ENCODE measurements around the gene EHBP1. TPM values are rescaled to one million over a fixed set of nuclear protein-coding genes. Genes with fewer than 3 reads are reported as not detected.

EHBP1 gene
- total RNA-seq, 1 donor from 2014 or later, result 63.4 TPM

- no peaks in the 10 kb centered on the region for H3K27me3 Mint-ChIP-seq (ENCODE audit: unreplicated experiment)
- H3K27ac Mint-ChIP-seq (ENCODE audit: unreplicated experiment), result no peak overlapping the region
- DNase-seq, result no peak
- no peak overlapping the region for H3K4me3 Mint-ChIP-seq (ENCODE audit: unreplicated experiment)
- H3K9me3 Mint-ChIP-seq (ENCODE audit: unreplicated experiment), result no peaks in the 10 kb centered on the region
- no peaks in the 10 kb centered on the region for H3K4me1 Mint-ChIP-seq (ENCODE audit: low read depth, unreplicated experiment)
- H3K36me3 Mint-ChIP-seq (ENCODE audit: unreplicated experiment), result peaks cover 3% of the 10 kb centered on the region
- TF ChIP-seq CTCF (IDR thresholded peaks at IDR 0.05; ENCODE audit: partially characterized antibody, unreplicated experiment), result no peak
Measured at GRCh38 chr2:62958206-62958605, 252.7 kb downstream of the EHBP1 start.

DNA sequence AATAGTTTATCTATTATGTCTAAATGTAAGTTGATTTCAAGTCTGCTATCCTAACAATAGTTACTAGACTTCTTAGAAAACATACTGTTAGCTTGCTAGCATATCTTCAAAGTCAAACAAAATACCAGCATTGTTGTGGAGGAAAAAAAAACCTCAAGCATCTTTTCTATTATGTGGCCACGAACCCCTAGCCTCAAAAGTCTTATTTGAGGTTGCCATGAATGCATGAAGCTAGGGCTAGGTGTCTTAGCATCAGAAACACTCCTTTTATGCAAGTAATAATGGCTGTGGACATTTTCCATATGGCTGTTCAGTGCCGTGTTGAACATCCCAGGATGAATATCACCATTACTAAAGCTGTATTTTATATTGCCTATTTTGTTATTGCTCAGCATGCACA is 258.5 kb downstream of the EHBP1 start:
- H3K27me3 Mint-ChIP-seq (ENCODE audit: unreplicated experiment), result no peaks in the 10 kb centered on the region
- H3K4me3 Mint-ChIP-seq (ENCODE audit: unreplicated experiment), result no peak overlapping the region
- peaks cover 30% of the 10 kb centered on the region for H3K4me1 Mint-ChIP-seq (ENCODE audit: low read depth, unreplicated experiment)
- H3K9me3 Mint-ChIP-seq (ENCODE audit: unreplicated experiment), result no peaks in the 10 kb centered on the region
- no peak overlapping the region for H3K27ac Mint-ChIP-seq (ENCODE audit: unreplicated experiment)
- no peaks in the 10 kb centered on the region for H3K36me3 Mint-ChIP-seq (ENCODE audit: unreplicated experiment)
- no peak for DNase-seq
- no peak for TF ChIP-seq CTCF (IDR thresholded peaks at IDR 0.05; ENCODE audit: partially characterized antibody, unreplicated experiment)

DNA sequence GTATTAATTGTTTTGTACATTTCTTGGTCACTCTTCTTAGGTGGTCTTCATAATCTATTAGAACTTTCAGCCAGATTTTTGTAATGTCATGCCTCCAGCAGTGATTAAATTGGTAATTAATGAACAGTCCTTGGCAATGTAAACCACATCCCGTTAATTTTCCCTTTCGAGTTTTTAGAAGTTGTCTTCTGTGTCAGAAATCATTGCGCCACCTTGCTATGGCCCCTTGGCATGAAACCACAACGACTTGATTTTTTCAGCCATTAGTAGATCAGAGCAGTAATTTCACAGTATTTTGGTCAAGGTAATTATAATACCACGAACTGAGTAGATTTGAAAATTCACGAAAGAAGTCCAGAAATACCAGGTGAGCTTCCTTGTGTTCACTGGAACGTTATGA is 259.2 kb downstream of the EHBP1 start:
- DNase-seq, result no peak
- H3K4me3 Mint-ChIP-seq (ENCODE audit: unreplicated experiment), result no peak overlapping the region
- peaks cover 30% of the 10 kb centered on the region for H3K4me1 Mint-ChIP-seq (ENCODE audit: low read depth, unreplicated experiment)
- no peaks in the 10 kb centered on the region for H3K27me3 Mint-ChIP-seq (ENCODE audit: unreplicated experiment)
- no peak overlapping the region for H3K27ac Mint-ChIP-seq (ENCODE audit: unreplicated experiment)
- no peak for TF ChIP-seq CTCF (IDR thresholded peaks at IDR 0.05; ENCODE audit: partially characterized antibody, unreplicated experiment)
- H3K9me3 Mint-ChIP-seq (ENCODE audit: unreplicated experiment), result no peaks in the 10 kb centered on the region
- no peaks in the 10 kb centered on the region for H3K36me3 Mint-ChIP-seq (ENCODE audit: unreplicated experiment)

GRCh38 chr2:62966991-62967390 is 261.5 kb downstream of the EHBP1 start:
- Mint-ChIP-seq H3K4me3 (ENCODE audit: unreplicated experiment) (peak overlapping the region; percentile 75), H3K4me1 (ENCODE audit: low read depth, unreplicated experiment) (peaks cover 39% of the 10 kb centered on the region), H3K36me3 (ENCODE audit: unreplicated experiment) (no peaks in the 10 kb centered on the region), H3K27me3 (ENCODE audit: unreplicated experiment) (no peaks in the 10 kb centered on the region), H3K9me3 (ENCODE audit: unreplicated experiment) (no peaks in the 10 kb centered on the region), H3K27ac (ENCODE audit: unreplicated experiment) (peak overlapping the region; percentile 98)
- DNase-seq, result peak; percentile 46
- TF ChIP-seq CTCF (IDR thresholded peaks at IDR 0.05; ENCODE audit: partially characterized antibody, unreplicated experiment), result no peak

GRCh38 chr2:62968168-62968567 is 262.7 kb downstream of the EHBP1 start:
- H3K9me3 Mint-ChIP-seq (ENCODE audit: unreplicated experiment), result no peaks in the 10 kb centered on the region
- H3K27ac Mint-ChIP-seq (ENCODE audit: unreplicated experiment), result no peak overlapping the region

More at GRCh38 chr2:62968168-62968567, 262.7 kb downstream of the EHBP1 start:
- DNase-seq, result no peak
- peaks cover 39% of the 10 kb centered on the region for H3K4me1 Mint-ChIP-seq (ENCODE audit: low read depth, unreplicated experiment)
- H3K36me3 Mint-ChIP-seq (ENCODE audit: unreplicated experiment), result no peaks in the 10 kb centered on the region
- H3K27me3 Mint-ChIP-seq (ENCODE audit: unreplicated experiment), result peaks cover 1% of the 10 kb centered on the region
- no peak for TF ChIP-seq CTCF (IDR thresholded peaks at IDR 0.05; ENCODE audit: partially characterized antibody, unreplicated experiment)
- H3K4me3 Mint-ChIP-seq (ENCODE audit: unreplicated experiment), result no peak overlapping the region

Measured in glutamatergic neuron (in vitro differentiated cells).